Trophoblast cell (in vitro differentiated cells and primary cell): ENCODE measurements around the gene MARK2.

Experiments
- DNase-seq, 2 donors: peaks; one replicate each; pipeline ENCODE4 v3.0.0-alpha.2; 2016
- H2AFZ ChIP-seq: 2 replicates; pipeline ENCODE4 v1.6.1; 2013; ENCODE audit warnings: low read length, moderate library complexity, mild to moderate bottlenecking; ENCODE audit not compliant: insufficient read depth, poor library complexity
- H2AK5ac ChIP-seq: 2 replicates; pipeline ENCODE4 v1.6.1; 2013; ENCODE audit warnings: mild to moderate bottlenecking, low read length
- H2BK120ac ChIP-seq: 2 replicates; pipeline ENCODE4 v1.6.1; 2013; ENCODE audit warnings: low read length, mild to moderate bottlenecking, moderate library complexity; ENCODE audit not compliant: insufficient read depth, poor library complexity
- H2BK12ac ChIP-seq: 2 replicates; pipeline ENCODE4 v1.6.1; 2013; ENCODE audit warnings: mild to moderate bottlenecking, low read length, moderate library complexity
- H2BK5ac ChIP-seq: 2 replicates; pipeline ENCODE4 v1.6.1; 2013; ENCODE audit warnings: low read length, low read depth, moderate library complexity, mild to moderate bottlenecking; ENCODE audit not compliant: poor library complexity
- H3K14ac ChIP-seq: 2 replicates; pipeline ENCODE4 v1.6.1; 2013; ENCODE audit warnings: mild to moderate bottlenecking, low read length
- H3K18ac ChIP-seq: 2 replicates; pipeline ENCODE4 v1.6.1; 2013; ENCODE audit warnings: mild to moderate bottlenecking, low read length
- H3K23ac ChIP-seq: 2 replicates; pipeline ENCODE4 v1.6.1; 2013; ENCODE audit warnings: low read length
- H3K27ac ChIP-seq: 2 replicates; pipeline ENCODE4 v1.5.1; 2013; ENCODE audit warnings: low read depth, mild to moderate bottlenecking, inconsistent platforms, low read length, moderate library complexity
- H3K27me3 ChIP-seq: 2 replicates; pipeline ENCODE4 v1.6.1; 2013; ENCODE audit warnings: inconsistent platforms, mild to moderate bottlenecking, low read length, moderate library complexity; ENCODE audit not compliant: insufficient read depth
- H3K36me3 ChIP-seq, 2 experiments: 1 replicate in 1 of 2; 2 replicates in 1 of 2; pipeline ENCODE4 v1.6.1; 2013; ENCODE audit warnings: low read length in 2 of 2, mild to moderate bottlenecking in 2 of 2, moderate library complexity in 1 of 2; ENCODE audit not compliant: insufficient read depth in 2 of 2, control insufficient read depth in 1 of 2
- H3K4ac ChIP-seq: 2 replicates; pipeline ENCODE4 v1.6.1; 2013; ENCODE audit warnings: low read depth, mild to moderate bottlenecking, low read length, moderate library complexity
- H3K4me1 ChIP-seq, 2 experiments: 1 replicate in 1 of 2; 2 replicates in 1 of 2; pipeline ENCODE4 v1.6.1; 2013; ENCODE audit warnings: low read length in 2 of 2, mild to moderate bottlenecking in 2 of 2, moderate library complexity in 1 of 2; ENCODE audit not compliant: insufficient read depth in 2 of 2, control insufficient read depth in 1 of 2
- H3K4me2 ChIP-seq: 2 replicates; pipeline ENCODE4 v1.6.1; 2013; ENCODE audit warnings: inconsistent platforms, mild to moderate bottlenecking, low read length, moderate library complexity
- H3K4me3 ChIP-seq: 2 replicates; pipeline ENCODE4 v1.5.1; 2013; ENCODE audit warnings: mild to moderate bottlenecking, low read depth, low read length, inconsistent platforms
- H3K79me1 ChIP-seq: one replicate; pipeline ENCODE4 v1.6.1; 2013; ENCODE audit warnings: low read length
- H3K79me2 ChIP-seq: 2 replicates; pipeline ENCODE4 v1.6.1; 2013; ENCODE audit warnings: low read length, mild to moderate bottlenecking; ENCODE audit not compliant: control insufficient read depth, insufficient read depth, poor library complexity
- H3K9ac ChIP-seq: 2 replicates; pipeline ENCODE4 v1.6.1; 2013; ENCODE audit warnings: mild to moderate bottlenecking, low read length
- H3K9me3 ChIP-seq: 2 replicates; pipeline ENCODE4 v1.6.1; 2013; ENCODE audit warnings: low read depth, mild to moderate bottlenecking, control low read depth, inconsistent platforms, low read length; ENCODE audit not compliant: insufficient read depth
- H4K12ac ChIP-seq: 2 replicates; pipeline ENCODE4 v1.6.1; 2013; ENCODE audit warnings: low read depth, mild to moderate bottlenecking, low read length, moderate library complexity
- H4K8ac ChIP-seq: 2 replicates; pipeline ENCODE4 v1.6.1; 2013; ENCODE audit warnings: low read depth, mild to moderate bottlenecking, low read length, moderate library complexity
- H4K91ac ChIP-seq: one replicate; pipeline ENCODE4 v1.6.1; 2013; ENCODE audit warnings: low read depth, mild to moderate bottlenecking, low read length, moderate library complexity
- WGBS: extraction: QIAGEN DNeasy Blood & Tissue Kit; methylation state at CpG from one replicate; pipeline ENCODE4 v1.1.7; 2013; ENCODE audit warnings: missing lambda C conversion rate; ENCODE audit not compliant: insufficient read length, insufficient coverage; ENCODE audit errors: extremely low coverage; 5-methylcytosine and 5-hydroxymethylcytosine counted together

MARK2 gene

DNA sequence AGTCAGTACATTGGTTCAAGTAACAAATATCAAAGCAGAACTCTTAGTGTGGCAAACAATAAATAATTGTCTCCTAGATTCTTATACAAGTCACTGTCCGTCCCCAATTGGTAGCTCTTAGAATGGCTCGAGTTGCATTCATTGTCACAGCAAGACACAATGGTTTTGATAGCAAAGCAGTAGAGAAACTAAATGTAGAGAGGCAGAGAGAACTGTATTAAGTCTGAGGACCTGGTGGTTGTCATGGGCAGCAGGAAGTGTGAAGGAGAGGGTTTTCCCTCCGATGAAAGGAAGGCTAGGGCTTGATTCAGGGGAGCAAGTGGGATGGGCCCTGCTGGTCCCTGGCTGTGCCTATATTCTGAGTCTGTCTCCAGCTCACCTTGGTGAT lies 41.5 kb downstream of the MARK2 start:
- WGBS, result no CpG with 5 or more reads among the region's 3 CpGs
- H3K4ac ChIP-seq, result peak overlapping the region; percentile 48
- H3K4me1 ChIP-seq, result peaks cover 13 to 16% of the 10 kb centered on the region in 2 experiments
- no peak overlapping the region for H2BK5ac ChIP-seq
- no peaks in the 10 kb centered on the region for H3K27me3 ChIP-seq
- no peak overlapping the region for H2AK5ac ChIP-seq
- no peak overlapping the region for H4K91ac ChIP-seq
- H3K9ac ChIP-seq, result no peak overlapping the region
- no peak overlapping the region for H3K14ac ChIP-seq
- no peak overlapping the region for H3K27ac ChIP-seq
- H3K23ac ChIP-seq, result no peak overlapping the region
- H3K79me2 ChIP-seq, result peaks cover 12% of the 10 kb centered on the region
- H3K4me3 ChIP-seq, result no peak overlapping the region
- H2AFZ ChIP-seq, result no peak overlapping the region
- peaks cover 4 to 5% of the 10 kb centered on the region in 2 experiments for H3K36me3 ChIP-seq
- no peak overlapping the region for H2BK120ac ChIP-seq
- H4K12ac ChIP-seq, result no peak overlapping the region
- no peak overlapping the region for H4K8ac ChIP-seq
- DNase-seq, result no peak
- no peak overlapping the region for H2BK12ac ChIP-seq
- no peak overlapping the region for H3K18ac ChIP-seq
- H3K79me1 ChIP-seq, result no peaks in the 10 kb centered on the region
- H3K4me2 ChIP-seq, result no peak overlapping the region
- no peaks in the 10 kb centered on the region for H3K9me3 ChIP-seq

DNA sequence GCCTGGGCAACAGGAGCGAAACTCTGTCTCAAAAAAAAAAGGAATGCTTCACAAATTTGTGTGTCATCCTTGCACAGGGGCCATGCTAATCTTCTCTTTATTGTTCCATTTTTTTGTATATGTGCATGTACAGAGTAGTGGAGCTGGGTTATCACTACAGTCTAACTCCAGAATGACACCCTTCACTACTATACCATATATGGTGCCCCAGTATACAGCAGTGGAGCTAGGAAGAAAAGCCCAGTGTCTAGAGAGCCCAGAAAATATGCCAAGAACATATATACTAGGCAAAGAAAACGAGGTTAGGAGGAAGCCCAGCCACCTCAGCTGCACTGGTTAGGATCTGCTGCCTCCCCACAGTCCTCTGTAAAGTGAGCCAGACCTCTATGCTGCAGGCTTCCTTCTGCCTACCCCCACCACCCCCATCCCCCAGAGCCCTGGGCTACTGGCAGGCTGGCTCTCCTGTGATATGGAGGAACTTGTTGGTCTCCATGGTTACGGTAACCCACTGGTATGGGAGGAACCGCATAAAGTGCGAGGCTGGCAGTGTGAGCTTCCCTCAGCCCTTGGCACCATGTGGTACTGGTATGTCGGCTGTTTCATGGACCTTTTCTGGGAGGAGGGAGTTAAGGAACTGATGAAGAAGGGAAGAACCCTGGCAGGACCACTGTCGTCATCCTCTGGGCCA lies 43.8 kb downstream of the MARK2 start:
- peaks cover 11 to 17% of the 10 kb centered on the region in 2 experiments for H3K4me1 ChIP-seq
- H3K4me2 ChIP-seq, result no peak overlapping the region
- no peak overlapping the region for H2AFZ ChIP-seq
- no peaks in the 10 kb centered on the region for H3K79me1 ChIP-seq
- no peak overlapping the region for H3K18ac ChIP-seq
- no peak overlapping the region for H3K4ac ChIP-seq
- H3K23ac ChIP-seq, result peak overlapping the region; percentile 41
- peak; percentile 15 to 64 for DNase-seq
- H3K27ac ChIP-seq, result no peak overlapping the region
- H4K12ac ChIP-seq, result no peak overlapping the region
- no peak overlapping the region for H4K8ac ChIP-seq
- H3K79me2 ChIP-seq, result peaks cover 10% of the 10 kb centered on the region
- WGBS, result no CpG with 5 or more reads among the region's 7 CpGs
- H2AK5ac ChIP-seq, result no peak overlapping the region
- no peak overlapping the region for H2BK120ac ChIP-seq
- H2BK5ac ChIP-seq, result no peak overlapping the region
- no peaks in the 10 kb centered on the region for H3K9me3 ChIP-seq
- no peak overlapping the region for H3K14ac ChIP-seq
- H2BK12ac ChIP-seq, result no peak overlapping the region
- no peak overlapping the region for H4K91ac ChIP-seq
- H3K27me3 ChIP-seq, result no peaks in the 10 kb centered on the region
- peak overlapping the region; percentile 15 for H3K9ac ChIP-seq
- no peak overlapping the region for H3K4me3 ChIP-seq
- peaks cover 0 to 2% of the 10 kb centered on the region in 2 experiments for H3K36me3 ChIP-seq

DNA sequence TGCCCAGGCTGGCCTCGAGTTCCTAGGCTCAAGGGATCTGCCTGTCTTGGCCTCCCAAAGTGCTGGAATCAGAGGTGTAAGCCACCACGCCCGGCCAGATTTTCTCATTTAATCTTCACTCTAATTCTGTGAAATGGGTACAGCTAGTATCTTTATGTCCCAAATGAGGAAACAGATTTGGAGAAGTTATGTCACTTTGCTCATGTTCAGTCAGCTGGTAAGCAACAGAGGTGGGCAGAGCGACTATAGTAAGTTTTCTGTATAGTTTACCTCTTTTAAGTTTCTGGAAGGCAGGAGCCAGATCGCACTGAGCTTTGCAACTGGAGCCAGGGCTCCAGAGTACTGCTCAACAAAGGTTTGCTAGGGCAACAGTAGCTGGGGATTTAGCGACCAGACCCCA lies 44.9 kb downstream of the MARK2 start:
- Histone ChIP-seq H3K4me2 (no peak overlapping the region), H3K36me3 (peaks cover 0 to 2% of the 10 kb centered on the region in 2 experiments), H2AK5ac (no peak overlapping the region), H3K9ac (no peak overlapping the region), H2BK120ac (no peak overlapping the region), H3K79me1 (peaks cover 4% of the 10 kb centered on the region), H4K8ac (no peak overlapping the region), H3K23ac (no peak overlapping the region), H4K12ac (no peak overlapping the region), H3K27ac (no peak overlapping the region), H3K14ac (no peak overlapping the region), H3K79me2 (peaks cover 8% of the 10 kb centered on the region), H2AFZ (no peak overlapping the region), H3K4me3 (no peak overlapping the region), H3K4me1 (peaks cover 14 to 22% of the 10 kb centered on the region in 2 experiments), H3K27me3 (no peaks in the 10 kb centered on the region), H4K91ac (no peak overlapping the region), H3K18ac (no peak overlapping the region), H2BK12ac (no peak overlapping the region), H2BK5ac (no peak overlapping the region), H3K9me3 (no peaks in the 10 kb centered on the region), H3K4ac (no peak overlapping the region)
- DNase-seq, result no peak
- WGBS, result no CpG with 5 or more reads among the region's 6 CpGs

- H3K4me1 ChIP-seq, result peaks cover 19 to 27% of the 10 kb centered on the region in 2 experiments
- H3K23ac ChIP-seq, result no peak overlapping the region
- no peak overlapping the region for H2BK12ac ChIP-seq
- no peak overlapping the region for H3K9ac ChIP-seq
- no CpG with 5 or more reads among the region's 4 CpGs for WGBS
- no peak overlapping the region for H4K12ac ChIP-seq
- no peak for DNase-seq
- H3K14ac ChIP-seq, result no peak overlapping the region
- no peaks in the 10 kb centered on the region for H3K9me3 ChIP-seq
- no peaks in the 10 kb centered on the region for H3K27me3 ChIP-seq
- no peak overlapping the region for H2AK5ac ChIP-seq
- peaks cover 5% of the 10 kb centered on the region for H3K79me1 ChIP-seq
- no peak overlapping the region for H4K91ac ChIP-seq
- no peak overlapping the region for H2AFZ ChIP-seq
- H3K27ac ChIP-seq, result no peak overlapping the region
- H3K79me2 ChIP-seq, result peaks cover 12% of the 10 kb centered on the region
- no peak overlapping the region for H3K4me3 ChIP-seq
- H4K8ac ChIP-seq, result no peak overlapping the region
- no peak overlapping the region for H3K4ac ChIP-seq
- H3K36me3 ChIP-seq, result peaks cover 2 to 5% of the 10 kb centered on the region in 2 experiments
- H3K18ac ChIP-seq, result no peak overlapping the region
- no peak overlapping the region for H2BK5ac ChIP-seq
- no peak overlapping the region for H2BK120ac ChIP-seq
- no peak overlapping the region for H3K4me2 ChIP-seq
Measured at GRCh38 chr11:63884196-63884932, 45.5 kb downstream of the MARK2 start.
